AG09309 (cell line): ENCODE results near the gene MOB3B.

Source experiments
- DNase-seq: peaks from one replicate; pipeline ENCODE4 v3.0.0-alpha.2; 2010; ENCODE audit warnings: low read depth
- H3K4me3 ChIP-seq: 2 replicates; pipeline ENCODE4 v1.5.1; 2011; ENCODE audit warnings: mild to moderate bottlenecking, low read depth, low read length, moderate library complexity; ENCODE audit not compliant: control insufficient read depth
- TF ChIP-seq, protein P1 (sequence below): IDR thresholded peaks from 2 replicates; pipeline ENCODE4 v1.5.1; 2011; ENCODE audit warnings: mild to moderate bottlenecking, low read depth, low read length, inconsistent platforms; ENCODE audit not compliant: insufficient read depth, control insufficient read depth; ENCODE audit errors: missing control alignments

The MOB3B gene

DNA sequence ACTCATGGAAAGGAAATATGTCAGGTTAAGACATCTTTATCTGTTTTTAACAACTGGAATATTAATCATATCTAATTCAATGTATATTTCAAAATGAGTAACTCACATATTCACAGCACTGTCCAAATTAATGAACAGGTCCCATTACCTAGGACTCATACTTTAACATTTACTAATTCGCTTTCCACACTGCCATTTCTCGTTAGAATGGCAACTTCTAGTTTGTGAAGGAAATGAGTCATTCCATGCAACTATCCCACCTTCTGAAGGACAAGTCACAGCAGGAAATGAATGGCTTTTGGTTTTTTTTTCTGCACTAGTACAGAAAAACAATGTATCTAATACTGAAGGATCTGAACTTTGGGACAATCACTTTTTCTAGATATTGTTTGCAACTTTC, 30.2 kb downstream of the MOB3B start:
- TF ChIP-seq, protein P1, sequence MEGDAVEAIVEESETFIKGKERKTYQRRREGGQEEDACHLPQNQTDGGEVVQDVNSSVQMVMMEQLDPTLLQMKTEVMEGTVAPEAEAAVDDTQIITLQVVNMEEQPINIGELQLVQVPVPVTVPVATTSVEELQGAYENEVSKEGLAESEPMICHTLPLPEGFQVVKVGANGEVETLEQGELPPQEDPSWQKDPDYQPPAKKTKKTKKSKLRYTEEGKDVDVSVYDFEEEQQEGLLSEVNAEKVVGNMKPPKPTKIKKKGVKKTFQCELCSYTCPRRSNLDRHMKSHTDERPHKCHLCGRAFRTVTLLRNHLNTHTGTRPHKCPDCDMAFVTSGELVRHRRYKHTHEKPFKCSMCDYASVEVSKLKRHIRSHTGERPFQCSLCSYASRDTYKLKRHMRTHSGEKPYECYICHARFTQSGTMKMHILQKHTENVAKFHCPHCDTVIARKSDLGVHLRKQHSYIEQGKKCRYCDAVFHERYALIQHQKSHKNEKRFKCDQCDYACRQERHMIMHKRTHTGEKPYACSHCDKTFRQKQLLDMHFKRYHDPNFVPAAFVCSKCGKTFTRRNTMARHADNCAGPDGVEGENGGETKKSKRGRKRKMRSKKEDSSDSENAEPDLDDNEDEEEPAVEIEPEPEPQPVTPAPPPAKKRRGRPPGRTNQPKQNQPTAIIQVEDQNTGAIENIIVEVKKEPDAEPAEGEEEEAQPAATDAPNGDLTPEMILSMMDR, result no peak
- no peak for DNase-seq
- H3K4me3 ChIP-seq, result no peak overlapping the region

DNA sequence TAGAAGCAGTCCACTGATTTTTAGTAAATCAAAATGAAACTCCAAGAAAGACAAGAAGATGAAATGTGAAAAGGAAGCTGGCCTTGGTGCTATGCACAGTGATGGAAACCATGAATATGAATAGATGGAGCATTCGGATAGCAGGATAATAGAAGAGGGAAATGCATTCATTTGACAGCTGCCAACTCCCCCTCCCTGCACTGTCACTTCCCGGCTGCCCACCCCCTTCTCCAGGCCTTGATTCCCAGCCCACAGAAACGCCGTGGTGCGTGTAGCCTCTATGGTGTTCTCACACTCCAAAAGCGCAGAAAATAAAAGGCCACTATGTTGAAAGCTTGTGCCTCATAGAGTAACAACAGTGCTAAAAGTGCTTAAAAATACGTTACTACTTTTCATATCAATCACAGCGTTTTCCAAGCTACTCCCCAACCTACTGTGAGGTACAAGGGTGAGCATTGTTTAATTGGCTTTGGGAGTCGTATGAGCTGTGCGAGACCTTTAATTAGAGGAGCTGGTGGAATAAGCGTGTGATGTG, 31.7 kb downstream of the MOB3B start:
- H3K4me3 ChIP-seq, result no peak overlapping the region
- TF ChIP-seq, protein P1, result no peak

DNA sequence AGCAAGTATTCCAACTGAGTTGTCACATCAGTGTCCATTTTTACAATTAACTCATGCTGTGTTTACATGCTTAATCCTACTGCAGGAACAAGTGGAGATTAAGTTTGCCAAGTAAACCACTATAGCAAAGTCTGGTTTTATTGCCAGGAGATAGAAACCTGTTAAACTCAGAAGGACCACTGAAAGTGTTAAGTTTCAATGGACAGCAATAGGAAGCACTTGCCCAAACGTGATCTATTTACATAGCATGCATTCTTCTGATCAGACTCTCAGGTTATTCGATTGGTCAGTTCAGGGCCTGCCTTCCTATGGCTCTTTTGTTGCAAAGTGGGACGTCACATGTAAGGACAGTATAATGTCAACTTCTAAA, 33.5 kb downstream of the MOB3B start:
- DNase-seq, result no peak
- no peak overlapping the region for H3K4me3 ChIP-seq
- TF ChIP-seq, protein P1, result no peak

More for the DNA sequence above, 31.7 kb downstream of the MOB3B start:
- no peak for DNase-seq

DNA sequence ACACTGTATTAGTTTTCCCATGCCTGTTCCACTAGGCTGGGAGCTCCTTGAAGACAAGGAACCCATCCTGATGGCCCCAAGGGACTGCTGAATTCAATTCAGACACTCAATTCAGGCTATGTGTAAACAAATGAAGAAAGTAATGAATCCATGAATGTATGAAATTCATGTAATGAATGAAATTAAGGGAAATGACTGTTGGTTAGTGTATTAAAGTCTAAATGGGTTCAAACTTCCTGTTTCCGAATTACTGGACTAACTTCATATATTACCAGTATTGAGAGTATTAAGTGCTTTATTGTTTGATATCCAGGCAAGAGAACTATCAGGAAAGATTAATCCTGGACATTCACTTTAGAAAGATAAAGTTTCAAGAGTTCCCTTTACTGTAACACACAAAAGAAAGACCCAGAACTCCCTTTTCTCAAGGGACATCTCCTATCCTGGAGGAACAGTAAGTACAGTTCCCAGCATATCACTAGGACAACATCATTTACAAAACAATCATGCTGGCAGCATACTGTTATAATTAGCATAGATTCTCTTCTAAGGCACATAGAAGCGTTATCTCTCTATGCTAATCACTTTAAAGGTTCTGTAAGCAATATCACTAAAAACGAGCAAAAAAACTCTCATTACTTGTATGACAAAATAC, 34.0 kb downstream of the MOB3B start:
- DNase-seq, result no peak
- H3K4me3 ChIP-seq, result no peak overlapping the region
- TF ChIP-seq, protein P1, result no peak

DNA sequence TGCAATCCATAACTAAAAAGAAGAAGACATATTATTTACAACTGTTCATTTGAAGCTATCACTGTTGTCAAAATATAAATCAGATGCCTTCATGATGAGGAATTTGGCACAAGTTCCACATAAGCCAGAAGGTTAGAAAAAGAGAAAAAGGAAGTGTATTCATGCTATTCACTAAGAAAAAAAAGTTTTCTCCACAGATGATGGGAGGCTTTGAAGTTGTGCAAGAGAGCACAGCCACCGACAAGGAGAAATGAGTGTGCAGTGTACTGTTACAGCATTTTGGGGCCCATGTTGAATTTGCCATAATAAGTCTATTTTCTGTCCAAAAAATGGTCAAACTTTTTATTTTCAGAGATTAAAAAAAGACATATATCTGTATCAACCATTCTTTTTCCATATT, 38.5 kb downstream of the MOB3B start:
- DNase-seq, result no peak
- TF ChIP-seq, protein P1, result no peak
- H3K4me3 ChIP-seq, result no peak overlapping the region

DNA sequence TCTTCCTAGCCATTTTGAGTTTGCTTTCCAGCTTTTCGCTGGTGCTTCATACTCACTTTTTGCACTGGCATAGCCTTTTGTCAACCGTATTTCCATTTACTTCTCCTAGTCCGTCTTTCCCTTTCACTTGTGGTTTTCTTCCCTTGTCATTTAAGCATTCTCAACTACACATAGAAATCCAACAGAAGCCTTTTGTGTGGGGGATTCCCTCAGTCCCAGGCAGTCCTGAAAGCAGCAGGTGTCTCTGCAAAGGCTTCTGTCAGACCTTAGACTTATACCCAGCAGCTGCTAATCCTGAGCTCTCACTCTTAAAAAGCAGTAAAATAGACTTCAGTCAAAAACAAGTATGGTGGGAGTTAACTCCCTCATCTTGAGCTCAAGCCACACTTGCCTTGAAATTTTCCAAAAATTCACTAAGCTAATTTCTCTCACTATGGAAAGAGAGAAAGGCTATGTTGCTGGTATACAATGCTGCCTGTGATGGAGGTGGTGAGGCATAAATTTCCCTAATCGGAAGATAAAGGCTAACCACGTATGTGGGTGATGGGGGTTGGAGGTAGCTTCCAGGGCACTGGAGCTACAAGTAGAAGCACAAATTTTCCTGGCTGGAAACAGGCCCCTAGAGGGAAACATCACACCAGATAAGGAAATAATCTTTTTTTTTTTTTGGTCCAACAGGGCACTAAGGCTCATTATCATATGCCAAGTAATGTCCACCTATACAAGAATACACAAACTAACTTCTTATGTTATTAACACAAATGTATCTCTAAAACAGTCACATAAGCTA, 40.3 kb downstream of the MOB3B start:
- no peak overlapping the region for H3K4me3 ChIP-seq
- no peak for DNase-seq
- TF ChIP-seq, protein P1, result no peak
